GM18505 (cell line): ENCODE measurements around the gene PRDM16.

Experiments
- ATAC-seq: cut with Tn5 transposase; IDR thresholded peaks from one replicate; pipeline ENCODE4 v1.9.1; 2021; ENCODE audit not compliant: unreplicated experiment
- POLR2A ChIP-seq: IDR thresholded peaks from 4 replicates; pipeline ENCODE4 v1.6.1; 2011; ENCODE audit warnings: borderline replicate concordance; ENCODE audit not compliant: insufficient read depth, insufficient read length; ENCODE audit errors: extremely low read depth

The PRDM16 gene

DNA sequence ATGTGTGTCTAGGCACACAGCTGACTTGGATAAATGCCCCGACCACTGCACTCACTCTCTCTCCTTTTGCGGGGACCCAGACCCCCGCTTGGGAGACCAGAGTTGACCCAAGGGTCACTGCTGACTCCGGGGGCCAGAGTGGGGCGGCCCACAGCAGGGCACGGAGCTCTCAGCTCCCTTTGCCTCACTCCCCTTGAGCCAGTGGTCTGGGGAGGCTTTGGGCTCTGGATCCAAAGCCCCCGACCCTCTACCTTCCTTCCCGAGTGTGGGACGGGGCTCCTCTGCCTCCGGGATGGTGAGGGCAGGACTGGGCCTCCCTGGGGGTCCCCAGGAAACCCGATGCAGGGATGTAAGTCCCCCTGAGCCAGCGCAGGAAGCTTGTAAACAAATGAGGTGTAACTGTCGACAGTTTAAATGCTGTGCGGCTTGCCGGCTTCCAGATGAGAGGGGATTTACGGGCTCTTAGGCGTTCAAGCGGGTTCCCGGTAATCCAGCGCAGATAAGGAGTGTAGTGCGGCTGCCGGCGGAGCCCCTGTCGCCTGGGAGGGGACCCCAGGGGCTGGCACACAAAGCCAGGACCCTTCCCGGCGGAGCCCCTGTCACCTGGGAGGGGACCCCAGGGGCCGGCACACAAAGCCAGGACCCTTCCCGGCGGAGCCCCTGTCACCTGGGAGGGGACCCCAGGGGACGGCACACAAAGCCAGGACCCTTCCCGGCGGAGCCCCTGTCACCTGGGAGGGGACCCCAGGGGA is 40.3 kb upstream of the PRDM16 start:
- TF ChIP-seq POLR2A, result no peak
- no peak for ATAC-seq

DNA sequence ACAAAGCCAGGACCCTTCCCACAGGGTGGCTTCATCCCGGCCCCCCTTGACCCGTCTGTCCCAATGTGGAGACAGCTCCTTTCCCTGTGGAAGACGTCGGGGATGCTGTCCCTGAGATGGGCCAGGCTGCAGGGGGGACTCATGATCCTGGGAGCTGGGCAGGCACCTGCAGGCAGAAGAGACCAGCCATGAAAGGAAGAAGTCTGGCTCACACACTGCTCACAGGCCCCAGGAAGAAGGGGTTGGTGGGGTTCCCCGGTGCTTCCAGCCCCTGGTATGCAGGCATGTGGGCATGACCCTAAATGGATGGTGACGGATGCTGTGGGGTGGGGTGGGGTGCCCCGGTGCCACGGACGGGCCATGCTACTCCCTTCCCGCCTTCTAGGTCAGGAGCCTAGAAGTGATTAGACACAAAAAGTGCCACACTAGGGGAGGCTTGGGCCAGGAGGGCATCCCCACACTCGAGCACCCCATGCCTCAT is 39.5 kb upstream of the PRDM16 start:
- no peak for TF ChIP-seq POLR2A
- no peak for ATAC-seq

DNA sequence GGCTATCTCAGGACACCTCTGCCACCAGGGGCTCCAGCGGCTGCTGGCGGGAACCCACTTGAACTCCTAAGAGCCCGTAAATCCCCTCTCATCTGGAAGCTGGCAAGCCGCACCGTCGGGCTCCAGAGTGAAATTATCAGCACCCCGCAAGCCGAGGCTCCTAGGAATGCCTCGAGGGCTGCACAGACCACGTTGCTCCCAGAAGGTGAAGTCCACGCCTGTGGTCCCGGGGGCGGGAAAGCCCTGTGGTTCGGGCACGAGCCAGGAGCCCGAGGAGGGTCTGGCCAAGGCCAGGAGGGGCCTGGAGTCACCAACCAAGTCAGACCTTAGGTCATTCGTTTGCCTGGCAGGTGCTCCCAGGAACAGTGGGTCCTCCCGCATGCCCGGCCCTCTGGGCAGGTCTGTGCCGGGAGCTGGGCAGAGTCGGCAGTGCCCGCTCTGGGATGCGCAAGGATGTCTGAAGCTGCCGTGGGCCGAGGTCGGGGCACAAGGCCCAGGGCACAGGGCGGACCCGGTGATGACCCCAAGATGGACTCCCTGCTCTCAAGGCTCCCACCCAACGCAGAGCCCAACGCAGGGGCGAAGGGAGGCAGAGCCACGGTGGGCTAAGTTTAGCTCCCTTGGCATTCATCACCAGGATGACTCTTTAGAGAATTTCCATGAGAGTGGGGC is 38.9 kb upstream of the PRDM16 start:
- no peak for ATAC-seq
- no peak for TF ChIP-seq POLR2A

GRCh38 chr1:3030663-3031381 is 38.2 kb upstream of the PRDM16 start:
- no peak for TF ChIP-seq POLR2A

DNA sequence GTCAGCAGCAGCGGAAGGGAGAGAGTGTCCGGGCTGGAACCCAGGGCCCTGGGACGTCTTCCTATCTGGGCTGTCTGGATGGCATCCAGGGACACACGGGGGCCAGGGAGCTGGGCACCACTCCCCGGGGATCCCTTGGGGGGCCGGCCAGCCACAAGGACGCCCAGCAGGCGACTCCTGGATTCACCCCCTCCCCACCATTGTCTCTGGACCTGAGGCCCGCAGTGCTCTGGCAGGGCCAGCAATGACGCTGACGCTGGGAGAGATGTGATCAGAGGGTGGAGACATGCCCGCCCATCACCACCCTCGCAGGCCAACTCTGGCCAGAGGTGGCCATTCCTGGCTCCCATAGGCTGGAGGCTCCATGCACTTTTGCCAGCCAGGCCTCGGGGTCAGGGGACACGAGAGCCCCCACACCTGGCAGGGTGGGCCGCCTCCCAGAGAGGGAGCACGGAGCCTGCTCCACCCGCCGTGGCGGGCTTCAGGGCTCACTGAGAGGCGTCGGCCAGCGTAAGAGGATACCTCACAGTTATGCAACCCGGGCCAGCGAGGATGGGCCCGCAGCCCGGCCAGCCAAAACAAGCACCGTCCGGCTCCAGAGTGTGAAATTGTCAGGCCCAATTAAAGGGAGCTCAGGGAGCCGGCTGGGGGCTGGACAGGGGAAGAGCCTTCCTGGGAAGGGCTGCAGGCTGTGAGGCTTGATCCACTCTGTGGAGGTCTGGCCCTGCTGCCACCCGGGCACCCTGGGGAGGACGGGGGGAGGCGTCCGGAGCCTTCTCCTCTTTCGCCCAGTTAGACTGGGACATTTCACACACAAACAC is 37.4 kb upstream of the PRDM16 start:
- TF ChIP-seq POLR2A, result no peak
- ATAC-seq, result no peak

More at GRCh38 chr1:3030663-3031381, 38.2 kb upstream of the PRDM16 start:
- ATAC-seq, result no peak

DNA sequence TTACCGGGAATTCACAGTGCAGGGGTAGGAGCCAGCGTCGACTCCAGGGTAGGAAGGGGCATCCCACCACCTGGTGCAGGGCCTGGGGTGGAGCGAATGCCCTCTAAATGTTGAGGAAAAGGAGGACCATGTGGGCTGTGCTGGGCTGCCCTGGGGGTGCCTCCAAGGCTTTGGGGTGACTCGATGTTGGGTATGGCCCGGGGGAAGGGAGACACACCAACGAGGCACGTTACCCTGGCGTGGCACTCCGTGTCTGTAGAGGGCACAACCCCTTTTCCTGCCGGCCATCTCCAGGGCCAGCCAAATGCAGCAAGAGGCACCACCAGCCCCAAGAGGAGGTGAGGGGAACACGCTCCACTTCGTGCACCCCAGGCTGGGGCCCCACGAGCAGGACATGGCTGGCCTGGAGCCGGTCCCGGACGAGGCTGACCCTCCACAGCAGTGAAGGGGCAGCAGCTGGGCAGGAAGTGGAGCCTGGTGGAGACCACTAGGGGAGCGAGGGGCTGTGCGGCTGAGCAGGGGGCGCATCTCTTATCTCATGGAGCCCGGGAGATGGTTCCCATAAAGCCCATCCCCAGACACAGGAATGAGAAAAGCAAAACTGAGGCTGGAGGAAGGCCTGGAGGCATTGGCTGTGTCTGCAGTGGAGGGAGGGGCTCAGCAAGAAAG is 36.5 kb upstream of the PRDM16 start:
- ATAC-seq, result no peak
- no peak for TF ChIP-seq POLR2A

GRCh38 chr1:3033040-3033789 is 35.8 kb upstream of the PRDM16 start:
- no peak for ATAC-seq
- no peak for TF ChIP-seq POLR2A

- no peak for TF ChIP-seq POLR2A
- ATAC-seq, result no peak
Observed at GRCh38 chr1:3033790-3034090, 35.3 kb upstream of the PRDM16 start.

DNA sequence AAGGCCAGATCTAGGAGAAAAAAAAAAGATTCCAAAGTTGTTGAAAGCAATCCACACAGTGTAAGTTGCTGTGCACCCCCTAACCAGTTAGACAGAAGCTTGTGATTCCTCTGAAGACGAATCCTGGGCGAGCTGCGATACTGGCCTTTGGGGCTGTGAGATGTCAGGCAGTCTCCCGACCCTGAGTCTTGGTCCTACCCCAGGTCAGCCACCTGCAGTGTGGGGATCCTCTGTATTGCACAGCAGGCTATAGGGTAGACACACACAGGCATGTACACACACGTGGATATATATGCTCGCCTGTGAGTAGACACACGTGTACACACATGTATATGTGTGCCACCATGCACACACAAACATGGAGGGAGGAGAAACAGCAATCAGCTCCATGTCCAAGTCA is 34.8 kb upstream of the PRDM16 start:
- TF ChIP-seq POLR2A, result no peak
- ATAC-seq, result no peak

- TF ChIP-seq POLR2A, result no peak
- ATAC-seq, result no peak
Observed at GRCh38 chr1:3034728-3035562, 34.1 kb upstream of the PRDM16 start.

- ATAC-seq, result no peak
- TF ChIP-seq POLR2A, result no peak
Observed at GRCh38 chr1:3035563-3036446, 33.2 kb upstream of the PRDM16 start.
